ENCODE results near the gene SMC6.

Gene SMC6

GRCh38 chr2:17713291-17713690 lies 40.3 kb downstream of the SMC6 start:
- DNase-seq, result no peak

- DNase-seq, result no peak
Measured at GRCh38 chr2:17710547-17711248, 42.9 kb downstream of the SMC6 start.

GRCh38 chr2:17709897-17710296 lies 43.7 kb downstream of the SMC6 start:
- no peak for DNase-seq

GRCh38 chr2:17708501-17708900 lies 45.1 kb downstream of the SMC6 start:
- DNase-seq, result no peak

GRCh38 chr2:17706845-17707244 lies 46.8 kb downstream of the SMC6 start:
- DNase-seq, result no peak

- no peak for DNase-seq
Measured at GRCh38 chr2:17690776-17691175, 62.8 kb downstream of the SMC6 start.

- DNase-seq, result no peak
Measured at GRCh38 chr2:17689010-17689409, 64.6 kb downstream of the SMC6 start.

- no peak for DNase-seq
Measured at GRCh38 chr2:17688600-17688999, 65.0 kb downstream of the SMC6 start.

- DNase-seq, result no peak
Measured at GRCh38 chr2:17683981-17684380, 69.6 kb downstream of the SMC6 start.

- no peak for DNase-seq
Measured at GRCh38 chr2:17682098-17682857, 71.3 kb downstream of the SMC6 start.

GRCh38 chr2:17680119-17680518 lies 73.5 kb downstream of the SMC6 start:
- peak; percentile 46 for DNase-seq

GRCh38 chr2:17674817-17675216 lies 78.8 kb downstream of the SMC6 start:
- no peak for DNase-seq

GRCh38 chr2:17672583-17673317 lies 80.9 kb downstream of the SMC6 start:
- peak; percentile 94 for DNase-seq

GRCh38 chr2:17667898-17668297 lies 85.7 kb downstream of the SMC6 start:
- no peak for DNase-seq

- DNase-seq, result no peak
Measured at GRCh38 chr2:17664534-17664933, 89.1 kb downstream of the SMC6 start.

GRCh38 chr2:17662723-17663122 lies 90.9 kb downstream of the SMC6 start:
- no peak for DNase-seq

GRCh38 chr2:17661460-17661859 lies 92.2 kb downstream of the SMC6 start:
- no peak for DNase-seq

GRCh38 chr2:17660219-17660618 lies 93.4 kb downstream of the SMC6 start:
- DNase-seq, result no peak

GRCh38 chr2:17658251-17658843 lies 95.3 kb downstream of the SMC6 start:
- DNase-seq, result peak; percentile 55

- no peak for DNase-seq
Measured at GRCh38 chr2:17657759-17658158, 95.9 kb downstream of the SMC6 start.

GRCh38 chr2:17652681-17653394 lies 100.8 kb downstream of the SMC6 start:
- DNase-seq, result no peak

GRCh38 chr2:17649026-17649425 lies 104.6 kb downstream of the SMC6 start:
- no peak for DNase-seq

- DNase-seq, result no peak
Measured at GRCh38 chr2:17648581-17648980, 105.0 kb downstream of the SMC6 start.

Data from HCEC 1CT (cell line).